GM21360 (cell line): ENCODE data around the gene UBD.
A peak's percentile ranks its signal among the peaks of the same experiment; 100 is the strongest.

ENCODE experiments used
- ATAC-seq: cut with Tn5 transposase; IDR thresholded peaks from one replicate; pipeline ENCODE4 v1.9.1; 2021; ENCODE audit warnings: mild to moderate bottlenecking, moderate library complexity; ENCODE audit not compliant: unreplicated experiment

Gene UBD

GRCh38 chr6:29559524-29560287 is at the start of gene UBD:
UBD (minus strand) TSS chr6:29559732; CDS start chr6:29559701, 31 bp downstream.
- no peak for ATAC-seq

- ATAC-seq: no peak
Measured at GRCh38 chr6:29608131-29608530, 48.6 kb upstream of the UBD start.

- ATAC-seq: no peak
Measured at GRCh38 chr6:29603930-29604329, 44.4 kb upstream of the UBD start.

GRCh38 chr6:29603456-29603855 is 43.9 kb upstream of the UBD start:
- no peak for ATAC-seq

GRCh38 chr6:29602564-29603361 is 43.2 kb upstream of the UBD start:
- no peak for ATAC-seq

GRCh38 chr6:29598172-29598747 is 38.7 kb upstream of the UBD start:
- ATAC-seq: no peak

- no peak for ATAC-seq
Measured at GRCh38 chr6:29597184-29597583, 37.7 kb upstream of the UBD start.

GRCh38 chr6:29596381-29596900 is 36.9 kb upstream of the UBD start:
- no peak for ATAC-seq

GRCh38 chr6:29593199-29593855 is 33.8 kb upstream of the UBD start:
- ATAC-seq: no peak

- no peak for ATAC-seq
Measured at GRCh38 chr6:29591677-29592076, 32.1 kb upstream of the UBD start.

GRCh38 chr6:29590218-29590808 is 30.8 kb upstream of the UBD start:
- no peak for ATAC-seq

GRCh38 chr6:29589423-29590048 is 30.0 kb upstream of the UBD start:
- ATAC-seq: no peak

GRCh38 chr6:29584821-29585220 is 25.3 kb upstream of the UBD start, which contains the start of gene OR2H2:
OR2H2 (plus strand) TSS chr6:29585121; CDS start chr6:29587945, 2,824 bp downstream.
- no peak for ATAC-seq

GRCh38 chr6:29577544-29577943 is 18.0 kb upstream of the UBD start:
- ATAC-seq: no peak

GRCh38 chr6:29576056-29576455 is 16.5 kb upstream of the UBD start:
- ATAC-seq: no peak

- no peak for ATAC-seq
Measured at GRCh38 chr6:29567991-29568390, 8.5 kb upstream of the UBD start.

GRCh38 chr6:29567541-29567940 is 8.0 kb upstream of the UBD start:
- ATAC-seq: no peak

GRCh38 chr6:29566856-29567255 is 7.3 kb upstream of the UBD start:
- ATAC-seq: no peak

GRCh38 chr6:29564875-29565274 is 5.3 kb upstream of the UBD start:
- peak; percentile 48 for ATAC-seq

- no peak for ATAC-seq
Measured at GRCh38 chr6:29563435-29563965, 4.0 kb upstream of the UBD start.
